ENCODE data around the gene SLC40A1.
"Not testable (repeated sequence)": the region's sequence is repeated elsewhere in the genome, so short reads cannot be mapped to it uniquely, and the experiment has no call there.

Gene SLC40A1

GRCh38 chr2:189580658-189581353, at the start of gene SLC40A1:
Gene SLC40A1, minus strand, starts transcription at chr2:189580786. Its CDS starts 326 bp downstream, at chr2:189580460.
- DNase-seq, result peak; percentile 66

GRCh38 chr2:189629531-189630453, 49.2 kb upstream of the SLC40A1 start:
- DNase-seq, result no peak

GRCh38 chr2:189628817-189629530, 48.4 kb upstream of the SLC40A1 start:
- DNase-seq, result no peak

- no peak for DNase-seq
Observed at GRCh38 chr2:189627789-189628188, 47.2 kb upstream of the SLC40A1 start.

GRCh38 chr2:189625636-189626035, 45.0 kb upstream of the SLC40A1 start:
- no peak for DNase-seq

GRCh38 chr2:189624648-189625355, 44.2 kb upstream of the SLC40A1 start:
- DNase-seq, result peak; percentile 26

- DNase-seq, result no peak
Observed at GRCh38 chr2:189623049-189623448, 42.5 kb upstream of the SLC40A1 start.

GRCh38 chr2:189621781-189622180, 41.2 kb upstream of the SLC40A1 start:
- no peak for DNase-seq

- DNase-seq, result no peak
Observed at GRCh38 chr2:189618197-189618596, 37.6 kb upstream of the SLC40A1 start.

GRCh38 chr2:189614585-189614984, 34.0 kb upstream of the SLC40A1 start:
- no peak for DNase-seq

- DNase-seq, result no peak
Observed at GRCh38 chr2:189613650-189614420, 33.2 kb upstream of the SLC40A1 start.

- peak; percentile 10 for DNase-seq
Observed at GRCh38 chr2:189613077-189613636, 32.6 kb upstream of the SLC40A1 start.

- no peak for DNase-seq
Observed at GRCh38 chr2:189610700-189611099, 30.1 kb upstream of the SLC40A1 start.

GRCh38 chr2:189609853-189610252, 29.3 kb upstream of the SLC40A1 start:
- no peak for DNase-seq

GRCh38 chr2:189609423-189609816, 28.8 kb upstream of the SLC40A1 start:
- DNase-seq, result no peak

GRCh38 chr2:189608795-189609422, 28.3 kb upstream of the SLC40A1 start:
- DNase-seq, result no peak

GRCh38 chr2:189608170-189608569, 27.6 kb upstream of the SLC40A1 start:
- no peak for DNase-seq

- no peak for DNase-seq
Observed at GRCh38 chr2:189602233-189602632, 21.6 kb upstream of the SLC40A1 start.

- not testable (repeated sequence) for DNase-seq
Observed at GRCh38 chr2:189601652-189602051, 21.1 kb upstream of the SLC40A1 start.

GRCh38 chr2:189601043-189601442, 20.5 kb upstream of the SLC40A1 start:
- peak; percentile 2 for DNase-seq

GRCh38 chr2:189599245-189599644, 18.7 kb upstream of the SLC40A1 start:
- DNase-seq, result no peak

Data from NCI-H69 (cell line).